Measurements from ENCODE around the gene ISM1. TPM values are rescaled to one million over a fixed set of nuclear protein-coding genes. Genes with fewer than 3 reads are reported as not detected.

The ISM1 gene
- total RNA-seq, 4 donors from 2014 or later: 1.8 to 7.1 (median 4.0) TPM

DNA sequence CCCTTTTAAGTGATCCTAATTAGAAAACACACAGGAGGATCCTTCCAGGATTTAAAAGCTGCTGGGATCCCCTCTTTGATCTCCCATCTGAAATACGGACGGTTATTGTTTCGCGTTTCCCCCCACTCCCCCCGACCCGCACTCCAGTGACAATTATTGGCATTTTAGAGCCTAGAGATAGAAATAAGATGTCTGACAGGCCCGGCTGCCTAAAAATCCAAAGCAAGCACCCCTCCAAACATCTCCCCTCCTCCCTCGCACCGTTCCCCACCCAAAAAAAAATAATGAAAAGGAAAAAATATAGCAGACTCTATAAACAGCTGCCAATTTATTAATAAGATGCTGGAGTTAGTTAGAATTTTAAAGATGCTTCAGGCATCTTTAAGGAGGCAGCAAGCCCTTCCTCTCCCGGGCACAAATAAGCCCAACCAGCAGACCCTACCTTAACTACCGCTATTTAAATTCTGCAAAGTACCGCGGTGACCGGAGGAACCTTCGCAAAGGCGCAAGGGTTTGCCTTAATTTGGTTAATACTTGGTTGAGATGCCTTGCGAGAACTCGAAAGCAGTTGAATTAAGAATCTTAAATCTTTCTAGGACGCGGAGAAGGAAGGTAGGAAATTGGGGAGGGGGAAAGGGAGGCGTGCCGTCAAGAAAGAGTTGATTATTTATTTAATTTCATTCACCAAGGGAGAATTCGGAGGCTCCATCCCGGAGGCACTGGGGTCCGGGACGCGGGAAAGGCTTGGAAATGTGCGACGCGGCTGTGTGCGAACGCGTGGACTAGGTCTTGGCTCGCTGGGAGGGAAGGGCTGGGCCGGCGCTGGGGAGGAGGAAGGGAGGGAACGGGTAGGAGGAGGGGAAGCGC is 1.5 kb upstream of the ISM1 start:
- WGBS: 12% methylated on average over 38 of the region's 38 CpGs
- Histone ChIP-seq H3K4me3 (peak overlapping the region; percentile 56 to 66 (median 61)), H3K27ac (replicated peaks in 1 of 4) (no peak overlapping the region), H3K4me1 (peaks cover 18 to 33% (median 24%) of the 10 kb centered on the region in 4 donors), H3K9me3 (no peaks in the 10 kb centered on the region), H3K36me3 (no peaks in the 10 kb centered on the region), H3K27me3 (peaks cover 0 to 64% (median 14%) of the 10 kb centered on the region in 4 donors)
- intact Hi-C loops (cut with DNase I): no loop called here
- no peak for DNase-seq (ENCODE audit: extremely low spot score)
- TF ChIP-seq POLR2A (IDR thresholded peaks at IDR 0.05; ENCODE audit: low read depth) (no peak), POLR2AphosphoS5 (IDR thresholded peaks at IDR 0.05) (no peak), EP300 (IDR thresholded peaks at IDR 0.05) (no peak)
- TF ChIP-seq, protein P1, sequence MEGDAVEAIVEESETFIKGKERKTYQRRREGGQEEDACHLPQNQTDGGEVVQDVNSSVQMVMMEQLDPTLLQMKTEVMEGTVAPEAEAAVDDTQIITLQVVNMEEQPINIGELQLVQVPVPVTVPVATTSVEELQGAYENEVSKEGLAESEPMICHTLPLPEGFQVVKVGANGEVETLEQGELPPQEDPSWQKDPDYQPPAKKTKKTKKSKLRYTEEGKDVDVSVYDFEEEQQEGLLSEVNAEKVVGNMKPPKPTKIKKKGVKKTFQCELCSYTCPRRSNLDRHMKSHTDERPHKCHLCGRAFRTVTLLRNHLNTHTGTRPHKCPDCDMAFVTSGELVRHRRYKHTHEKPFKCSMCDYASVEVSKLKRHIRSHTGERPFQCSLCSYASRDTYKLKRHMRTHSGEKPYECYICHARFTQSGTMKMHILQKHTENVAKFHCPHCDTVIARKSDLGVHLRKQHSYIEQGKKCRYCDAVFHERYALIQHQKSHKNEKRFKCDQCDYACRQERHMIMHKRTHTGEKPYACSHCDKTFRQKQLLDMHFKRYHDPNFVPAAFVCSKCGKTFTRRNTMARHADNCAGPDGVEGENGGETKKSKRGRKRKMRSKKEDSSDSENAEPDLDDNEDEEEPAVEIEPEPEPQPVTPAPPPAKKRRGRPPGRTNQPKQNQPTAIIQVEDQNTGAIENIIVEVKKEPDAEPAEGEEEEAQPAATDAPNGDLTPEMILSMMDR (IDR thresholded peaks at IDR 0.05): no peak

DNA sequence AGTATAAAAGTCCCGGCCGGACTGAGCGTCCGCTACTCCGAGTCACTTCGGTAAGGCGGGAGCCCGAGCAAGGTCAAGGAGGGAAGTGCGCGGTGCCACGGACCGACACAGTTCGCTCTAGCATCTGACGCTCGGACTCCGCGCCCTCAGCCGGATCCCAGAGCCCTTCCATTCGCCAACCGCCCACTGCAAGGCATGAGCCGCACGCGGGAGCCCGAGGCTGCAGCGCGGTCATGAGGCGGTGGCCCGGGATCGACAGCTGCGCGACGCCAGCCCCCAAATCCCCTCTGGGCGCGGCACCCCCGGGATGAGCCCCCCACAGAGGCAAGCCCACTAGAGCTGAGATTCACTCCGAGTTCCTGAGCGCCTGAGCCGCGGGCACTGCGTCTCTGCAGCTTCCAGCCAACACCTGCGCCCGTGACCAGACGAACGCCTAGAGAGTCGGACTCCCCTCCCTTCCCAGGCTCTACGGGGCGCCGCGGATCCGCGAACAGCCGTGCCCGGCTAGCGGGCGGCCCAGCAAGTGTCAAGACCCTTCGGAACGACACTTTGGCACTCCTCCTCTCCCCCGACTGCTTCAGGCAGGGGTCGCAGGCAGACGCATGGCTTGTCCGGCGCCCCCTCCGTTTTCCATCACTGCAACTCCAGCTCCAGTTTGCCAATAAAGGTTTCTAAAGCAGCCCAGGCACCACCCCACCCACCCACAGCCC is 725 bp upstream of the ISM1 start:
- 1% methylated on average over 37 of the region's 63 CpGs for WGBS
- DNase-seq (ENCODE audit: extremely low spot score): no peak
- Histone ChIP-seq H3K27me3 (peaks cover 0 to 63% (median 14%) of the 10 kb centered on the region in 4 donors), H3K36me3 (no peaks in the 10 kb centered on the region), H3K4me3 (peak overlapping the region; percentile 56 to 66 (median 61)), H3K27ac (replicated peaks in 1 of 4) (peak overlapping the region; percentile 22 to 51 (median 28)), H3K9me3 (no peaks in the 10 kb centered on the region), H3K4me1 (peaks cover 18 to 33% (median 24%) of the 10 kb centered on the region in 4 donors)
- intact Hi-C loops (cut with DNase I): no loop called here
- peak in 1 of 2 donors; percentile 71 for TF ChIP-seq POLR2AphosphoS5 (IDR thresholded peaks at IDR 0.05)
- TF ChIP-seq, protein P1 (IDR thresholded peaks at IDR 0.05): no peak

DNA sequence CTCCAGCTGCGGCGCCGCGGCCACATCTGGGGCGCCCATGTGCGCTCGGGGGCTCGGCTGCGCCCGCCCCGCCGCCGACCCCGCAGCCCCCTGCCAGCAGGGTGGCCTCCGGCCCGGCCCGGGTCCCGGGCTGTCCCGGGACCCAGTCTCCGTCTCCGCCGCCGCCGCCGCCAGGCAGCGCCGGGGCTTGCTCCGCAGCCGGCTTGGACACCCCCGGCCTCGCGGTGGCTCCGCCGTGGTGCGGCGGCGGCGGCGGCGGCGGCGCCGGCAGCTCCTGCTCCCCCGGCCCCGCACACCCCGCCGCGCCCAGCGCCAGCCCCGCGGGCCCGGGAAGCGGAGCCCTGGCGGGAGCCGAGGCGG is 219 bp downstream of the ISM1 start:
- intact Hi-C loops (cut with DNase I): no loop called here
- no peaks in the 10 kb centered on the region for H3K36me3 ChIP-seq
- peaks cover 0 to under 1% (median 0%) of the 10 kb centered on the region in 4 donors for H3K9me3 ChIP-seq
- WGBS: no CpG with 5 or more reads among the region's 56 CpGs
- peaks cover 0 to 53% (median 14%) of the 10 kb centered on the region in 4 donors for H3K27me3 ChIP-seq
- H3K4me1 ChIP-seq: peaks cover 18 to 33% (median 24%) of the 10 kb centered on the region in 4 donors
- DNase-seq (ENCODE audit: extremely low spot score): no peak
- H3K4me3 ChIP-seq: peak overlapping the region; percentile 56 to 66 (median 61)
- H3K27ac ChIP-seq (replicated peaks in 1 of 4): peak overlapping the region in 1 of 4 donors; percentile 32
- TF ChIP-seq EP300 (IDR thresholded peaks at IDR 0.05): no peak
- TF ChIP-seq, protein P1 (IDR thresholded peaks at IDR 0.05): no peak
- TF ChIP-seq POLR2AphosphoS5 (IDR thresholded peaks at IDR 0.05): no peak
- no peak for TF ChIP-seq POLR2A (IDR thresholded peaks at IDR 0.05; ENCODE audit: low read depth)

DNA sequence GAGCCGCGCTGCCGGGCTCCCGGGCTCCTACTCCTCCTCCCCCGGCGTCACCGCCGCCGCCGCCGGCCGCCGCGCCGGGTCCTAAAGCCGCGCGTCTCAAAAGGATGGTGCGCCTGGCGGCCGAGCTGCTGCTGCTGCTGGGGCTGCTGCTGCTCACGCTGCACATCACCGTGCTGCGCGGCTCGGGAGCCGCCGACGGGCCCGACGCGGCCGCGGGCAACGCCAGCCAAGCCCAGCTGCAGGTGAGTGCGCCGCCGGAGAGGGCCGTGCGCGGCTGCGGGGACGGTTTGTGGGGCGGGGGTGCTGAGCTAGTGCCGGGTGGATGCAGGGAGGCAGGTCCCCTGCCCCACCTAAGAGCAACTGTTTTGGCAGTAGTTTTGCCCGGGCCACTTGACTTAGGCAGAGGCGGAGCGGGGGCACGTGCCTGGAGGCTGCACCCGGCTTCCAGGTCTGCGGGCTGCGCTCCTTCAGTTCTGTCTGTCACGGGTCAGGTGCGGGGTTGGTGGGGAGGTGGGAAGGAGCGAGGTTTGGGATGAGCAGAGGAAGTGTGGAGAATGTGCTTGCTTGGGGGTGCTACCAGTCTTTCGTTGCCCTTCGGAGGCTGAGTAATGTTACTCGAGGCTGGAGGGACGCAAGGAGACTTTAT is 722 bp downstream of the ISM1 start:
- DNase-seq (ENCODE audit: extremely low spot score): no peak
- Histone ChIP-seq H3K9me3 (peaks cover 0 to 5% (median 0%) of the 10 kb centered on the region in 4 donors), H3K4me3 (peak overlapping the region; percentile 56 to 66 (median 61)), H3K27ac (replicated peaks in 1 of 4) (no peak overlapping the region), H3K27me3 (peaks cover 0 to 52% (median 14%) of the 10 kb centered on the region in 4 donors), H3K4me1 (peaks cover 18 to 33% (median 24%) of the 10 kb centered on the region in 4 donors), H3K36me3 (no peaks in the 10 kb centered on the region)
- intact Hi-C loops (cut with DNase I): no loop called here
- 4% methylated on average over 14 of the region's 59 CpGs for WGBS
- TF ChIP-seq POLR2AphosphoS5 (IDR thresholded peaks at IDR 0.05): no peak
- TF ChIP-seq, protein P1 (IDR thresholded peaks at IDR 0.05): peak in 1 of 3 experiments; percentile 4

All from esophagus muscularis mucosa (tissue), 4 donors.